ENCODE measurements around the gene SLC12A7.
"Not testable (repeated sequence)": the region's sequence is repeated elsewhere in the genome, so short reads cannot be mapped to it uniquely, and the experiment has no call there.

The SLC12A7 gene

GRCh38 chr5:1062761-1063568 is 48.9 kb downstream of the SLC12A7 start:
- H3K4me1 Mint-ChIP-seq (ENCODE audit: low read depth), result no peaks in the 10 kb centered on the region
- H3K4me3 Mint-ChIP-seq, result no peak overlapping the region
- H3K27me3 Mint-ChIP-seq (ENCODE audit: low read depth), result no peaks in the 10 kb centered on the region
- no peaks in the 10 kb centered on the region for H3K9me3 Mint-ChIP-seq
- H3K27ac Mint-ChIP-seq, result no peak overlapping the region
- peaks cover 14% of the 10 kb centered on the region for H3K36me3 Mint-ChIP-seq (ENCODE audit: low read depth)
- no peak for DNase-seq (ENCODE audit: low spot score)

GRCh38 chr5:1061916-1062315 is 49.9 kb downstream of the SLC12A7 start:
- Mint-ChIP-seq H3K4me1 (ENCODE audit: low read depth) (no peaks in the 10 kb centered on the region), H3K4me3 (no peak overlapping the region), H3K36me3 (ENCODE audit: low read depth) (peaks cover 14% of the 10 kb centered on the region), H3K27ac (no peak overlapping the region), H3K9me3 (no peaks in the 10 kb centered on the region), H3K27me3 (ENCODE audit: low read depth) (no peaks in the 10 kb centered on the region)
- no peak for DNase-seq (ENCODE audit: low spot score)

- not testable (repeated sequence) for H3K4me3 Mint-ChIP-seq; H3K9me3 Mint-ChIP-seq; H3K4me1 Mint-ChIP-seq (ENCODE audit: low read depth); H3K27ac Mint-ChIP-seq; H3K27me3 Mint-ChIP-seq (ENCODE audit: low read depth); DNase-seq (ENCODE audit: low spot score)
- H3K36me3 Mint-ChIP-seq (ENCODE audit: low read depth), result peaks cover 13% of the 10 kb centered on the region
These were observed 50.6 kb downstream of the SLC12A7 start for GRCh38 chr5:1061292-1061691.

GRCh38 chr5:1060535-1060981 is 51.3 kb downstream of the SLC12A7 start:
- DNase-seq (ENCODE audit: low spot score), result no peak
- Mint-ChIP-seq H3K4me1 (ENCODE audit: low read depth) (no peaks in the 10 kb centered on the region), H3K36me3 (ENCODE audit: low read depth) (peaks cover 13% of the 10 kb centered on the region), H3K9me3 (no peaks in the 10 kb centered on the region), H3K27me3 (ENCODE audit: low read depth) (no peaks in the 10 kb centered on the region), H3K4me3 (no peak overlapping the region), H3K27ac (no peak overlapping the region)

- peaks cover 18% of the 10 kb centered on the region for H3K36me3 Mint-ChIP-seq (ENCODE audit: low read depth)
- no peaks in the 10 kb centered on the region for H3K27me3 Mint-ChIP-seq (ENCODE audit: low read depth)
- no peak overlapping the region for H3K27ac Mint-ChIP-seq
- no peak overlapping the region for H3K4me3 Mint-ChIP-seq
- H3K4me1 Mint-ChIP-seq (ENCODE audit: low read depth), result no peaks in the 10 kb centered on the region
- DNase-seq (ENCODE audit: low spot score), result no peak
- no peaks in the 10 kb centered on the region for H3K9me3 Mint-ChIP-seq
These were observed 52.0 kb downstream of the SLC12A7 start for GRCh38 chr5:1059884-1060263.

- H3K9me3 Mint-ChIP-seq, result no peaks in the 10 kb centered on the region
- H3K36me3 Mint-ChIP-seq (ENCODE audit: low read depth), result peaks cover 19% of the 10 kb centered on the region
- no peaks in the 10 kb centered on the region for H3K27me3 Mint-ChIP-seq (ENCODE audit: low read depth)
- no peak for DNase-seq (ENCODE audit: low spot score)
- no peaks in the 10 kb centered on the region for H3K4me1 Mint-ChIP-seq (ENCODE audit: low read depth)
- H3K27ac Mint-ChIP-seq, result no peak overlapping the region
- no peak overlapping the region for H3K4me3 Mint-ChIP-seq
These were observed 52.6 kb downstream of the SLC12A7 start for GRCh38 chr5:1058988-1059883.

- H3K9me3 Mint-ChIP-seq, result no peaks in the 10 kb centered on the region
- H3K36me3 Mint-ChIP-seq (ENCODE audit: low read depth), result peaks cover 21% of the 10 kb centered on the region
- H3K4me1 Mint-ChIP-seq (ENCODE audit: low read depth), result no peaks in the 10 kb centered on the region
- no peak overlapping the region for H3K4me3 Mint-ChIP-seq
- DNase-seq (ENCODE audit: low spot score), result no peak
- H3K27me3 Mint-ChIP-seq (ENCODE audit: low read depth), result no peaks in the 10 kb centered on the region
- peak overlapping the region; percentile 20 for H3K27ac Mint-ChIP-seq
These were observed 53.5 kb downstream of the SLC12A7 start for GRCh38 chr5:1058083-1058945.

GRCh38 chr5:1057485-1058082 is 54.3 kb downstream of the SLC12A7 start:
- no peak for DNase-seq (ENCODE audit: low spot score)
- Mint-ChIP-seq H3K4me3 (no peak overlapping the region), H3K27me3 (ENCODE audit: low read depth) (no peaks in the 10 kb centered on the region), H3K36me3 (ENCODE audit: low read depth) (peaks cover 21% of the 10 kb centered on the region), H3K27ac (no peak overlapping the region), H3K9me3 (no peaks in the 10 kb centered on the region), H3K4me1 (ENCODE audit: low read depth) (no peaks in the 10 kb centered on the region)

- Mint-ChIP-seq H3K36me3 (ENCODE audit: low read depth) (peaks cover 21% of the 10 kb centered on the region), H3K27me3 (ENCODE audit: low read depth) (no peaks in the 10 kb centered on the region), H3K27ac (no peak overlapping the region), H3K4me3 (no peak overlapping the region), H3K4me1 (ENCODE audit: low read depth) (no peaks in the 10 kb centered on the region), H3K9me3 (no peaks in the 10 kb centered on the region)
- no peak for DNase-seq (ENCODE audit: low spot score)
These were observed 55.0 kb downstream of the SLC12A7 start for GRCh38 chr5:1056611-1057484.

GRCh38 chr5:1055896-1056610 is 55.8 kb downstream of the SLC12A7 start:
- no peak for DNase-seq (ENCODE audit: low spot score)
- Mint-ChIP-seq H3K4me3 (no peak overlapping the region), H3K4me1 (ENCODE audit: low read depth) (no peaks in the 10 kb centered on the region), H3K27ac (no peak overlapping the region), H3K9me3 (no peaks in the 10 kb centered on the region), H3K36me3 (ENCODE audit: low read depth) (peaks cover 21% of the 10 kb centered on the region), H3K27me3 (ENCODE audit: low read depth) (no peaks in the 10 kb centered on the region)

- Mint-ChIP-seq H3K27ac (no peak overlapping the region), H3K4me3 (no peak overlapping the region), H3K4me1 (ENCODE audit: low read depth) (no peaks in the 10 kb centered on the region), H3K36me3 (ENCODE audit: low read depth) (peaks cover 22% of the 10 kb centered on the region), H3K27me3 (ENCODE audit: low read depth) (no peaks in the 10 kb centered on the region), H3K9me3 (no peaks in the 10 kb centered on the region)
- no peak for DNase-seq (ENCODE audit: low spot score)
These were observed 56.8 kb downstream of the SLC12A7 start for GRCh38 chr5:1054799-1055775.

Measured in T-helper 2 cell treated with Interferon-gamma antibody and Interleukin-4, amounts not matched to agents 5 μg/mL and 100 μg/mL, for 36 hours (primary cell).